Measurements from ENCODE around the gene AFF1. TPM values are rescaled to one million over a fixed set of nuclear protein-coding genes. Genes with fewer than 3 reads are reported as not detected.
A peak's percentile ranks its signal among the peaks of the same experiment; 100 is the strongest.

Gene AFF1
- polyA plus RNA-seq, 1 donor (not counting 4 experiments of a cell fraction or from before 2014, with no cell fraction given) = 14.4 TPM

DNA sequence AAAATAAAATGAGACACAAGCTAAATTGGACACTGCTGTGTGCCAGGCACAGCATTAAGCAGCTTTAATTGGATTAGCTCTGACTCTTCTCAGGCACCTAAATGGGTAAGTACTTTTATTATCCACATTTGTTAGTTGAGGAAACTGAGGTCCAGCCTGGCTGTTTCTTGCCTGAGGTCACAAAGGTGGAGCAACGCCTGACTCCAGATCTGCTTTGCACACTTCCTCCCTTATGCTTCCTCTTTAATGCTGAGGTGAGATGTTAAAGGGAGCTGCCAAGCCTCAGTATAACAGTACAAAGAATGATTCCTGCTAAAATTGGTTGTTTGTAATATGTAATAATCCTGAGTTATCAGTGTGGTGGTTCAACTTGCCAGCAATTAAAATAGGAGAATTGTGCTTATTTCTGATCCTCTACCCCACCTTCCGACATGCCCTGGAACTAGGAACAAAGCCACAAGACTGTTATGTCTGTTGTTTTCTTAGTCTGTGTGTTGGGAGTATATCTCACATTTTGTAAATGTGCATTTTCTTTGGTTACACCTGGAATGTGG lies 74.4 kb downstream of the AFF1 start:
- TF ChIP-seq, protein P1, sequence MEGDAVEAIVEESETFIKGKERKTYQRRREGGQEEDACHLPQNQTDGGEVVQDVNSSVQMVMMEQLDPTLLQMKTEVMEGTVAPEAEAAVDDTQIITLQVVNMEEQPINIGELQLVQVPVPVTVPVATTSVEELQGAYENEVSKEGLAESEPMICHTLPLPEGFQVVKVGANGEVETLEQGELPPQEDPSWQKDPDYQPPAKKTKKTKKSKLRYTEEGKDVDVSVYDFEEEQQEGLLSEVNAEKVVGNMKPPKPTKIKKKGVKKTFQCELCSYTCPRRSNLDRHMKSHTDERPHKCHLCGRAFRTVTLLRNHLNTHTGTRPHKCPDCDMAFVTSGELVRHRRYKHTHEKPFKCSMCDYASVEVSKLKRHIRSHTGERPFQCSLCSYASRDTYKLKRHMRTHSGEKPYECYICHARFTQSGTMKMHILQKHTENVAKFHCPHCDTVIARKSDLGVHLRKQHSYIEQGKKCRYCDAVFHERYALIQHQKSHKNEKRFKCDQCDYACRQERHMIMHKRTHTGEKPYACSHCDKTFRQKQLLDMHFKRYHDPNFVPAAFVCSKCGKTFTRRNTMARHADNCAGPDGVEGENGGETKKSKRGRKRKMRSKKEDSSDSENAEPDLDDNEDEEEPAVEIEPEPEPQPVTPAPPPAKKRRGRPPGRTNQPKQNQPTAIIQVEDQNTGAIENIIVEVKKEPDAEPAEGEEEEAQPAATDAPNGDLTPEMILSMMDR (optimal IDR thresholded peaks at IDR 0.05 in 1 of 3, IDR thresholded peaks at IDR 0.05 in 1 of 3, conservative IDR thresholded peaks at IDR 0.05 in 1 of 3; ENCODE audit: extremely low read depth in 1 of 3, insufficient read depth in 2 of 3, low read length in 3 of 3) = no peak
- TF ChIP-seq EZH2 (IDR thresholded peaks at IDR 0.05; ENCODE audit: low read length) = no peak
- no peaks in the 10 kb centered on the region for H3K9me1 ChIP-seq (ENCODE audit: control insufficient read depth, extremely low read depth, insufficient read depth, low read length)
- H3K27me3 ChIP-seq (ENCODE audit: control insufficient read depth, extremely low read depth, insufficient read depth, low read length) = no peaks in the 10 kb centered on the region
- no peak overlapping the region for H2AFZ ChIP-seq (ENCODE audit: control insufficient read depth, low read length)
- DNase-seq (ENCODE audit: low read depth, low spot score) = no peak
- no peak overlapping the region for H3K4me3 ChIP-seq (ENCODE audit: control insufficient read depth in 2 of 3, extremely low read depth in 1 of 3, insufficient read depth in 2 of 3, low read depth in 1 of 3, low read length in 3 of 3)
- H3K4me2 ChIP-seq (ENCODE audit: control insufficient read depth, extremely low read depth, insufficient read depth, low read depth, low read length) = peak overlapping the region; percentile 82
- H3K27ac ChIP-seq (ENCODE audit: control insufficient read depth, insufficient read depth, low read length) = peak overlapping the region; percentile 51
- peaks cover 59% of the 10 kb centered on the region for H3K79me2 ChIP-seq (ENCODE audit: control insufficient read depth, insufficient read depth, low read length)
- H3K9ac ChIP-seq (ENCODE audit: control insufficient read depth, extremely low read depth, insufficient read depth, low read length) = peak overlapping the region; percentile 8
- no peaks in the 10 kb centered on the region for H3K36me3 ChIP-seq (ENCODE audit: control insufficient read depth in 2 of 2, extremely low read depth in 1 of 2, insufficient read depth in 2 of 2, low read length in 2 of 2)
- dilution Hi-C loops (cut with MboI; ENCODE audit: extremely low pct_ligation_motif_present, low sequenced_read_pairs) = no loop called here
- FAIRE-seq = no peak
- H4K20me1 ChIP-seq (ENCODE audit: control insufficient read depth, extremely low read depth, insufficient read depth, low read length) = no peaks in the 10 kb centered on the region
- peaks cover 48% of the 10 kb centered on the region for H3K4me1 ChIP-seq (ENCODE audit: control insufficient read depth, extremely low read depth, insufficient read depth, low read length)
- no peaks in the 10 kb centered on the region for H3K9me3 ChIP-seq (ENCODE audit: control insufficient read depth, low read depth, low read length)

DNA sequence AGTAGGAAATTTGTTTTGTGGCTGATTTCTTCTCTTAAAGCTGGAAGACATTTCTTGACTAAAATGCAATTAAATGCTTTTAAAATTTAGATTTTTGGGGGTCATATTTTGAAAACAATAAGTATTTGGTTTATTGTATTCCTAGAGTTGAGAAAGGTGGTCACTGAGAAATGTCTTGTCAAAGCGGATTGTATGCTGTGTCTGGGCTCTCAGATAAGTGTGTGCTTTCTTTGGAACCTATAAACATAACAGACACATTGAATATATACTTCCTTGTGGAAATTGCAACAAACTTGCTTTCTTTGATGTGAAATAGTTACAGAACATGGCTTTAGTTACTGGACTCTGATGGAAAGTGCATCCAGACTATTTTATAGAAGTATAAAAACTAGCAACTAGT lies 75.4 kb downstream of the AFF1 start:
- peaks cover 68% of the 10 kb centered on the region for H3K79me2 ChIP-seq (ENCODE audit: control insufficient read depth, insufficient read depth, low read length)
- no peaks in the 10 kb centered on the region for H4K20me1 ChIP-seq (ENCODE audit: control insufficient read depth, extremely low read depth, insufficient read depth, low read length)
- H3K9me3 ChIP-seq (ENCODE audit: control insufficient read depth, low read depth, low read length) = no peaks in the 10 kb centered on the region
- FAIRE-seq (no peak), DNase-seq (ENCODE audit: low read depth, low spot score) (no peak)
- no peaks in the 10 kb centered on the region for H3K36me3 ChIP-seq (ENCODE audit: control insufficient read depth in 2 of 2, extremely low read depth in 1 of 2, insufficient read depth in 2 of 2, low read length in 2 of 2)
- TF ChIP-seq, protein P1 (optimal IDR thresholded peaks at IDR 0.05 in 1 of 3, IDR thresholded peaks at IDR 0.05 in 1 of 3, conservative IDR thresholded peaks at IDR 0.05 in 1 of 3; ENCODE audit: extremely low read depth in 1 of 3, insufficient read depth in 2 of 3, low read length in 3 of 3) = no peak
- no peak for TF ChIP-seq EZH2 (IDR thresholded peaks at IDR 0.05; ENCODE audit: low read length)
- H3K4me1 ChIP-seq (ENCODE audit: control insufficient read depth, extremely low read depth, insufficient read depth, low read length) = peaks cover 56% of the 10 kb centered on the region
- H3K4me3 ChIP-seq (ENCODE audit: control insufficient read depth in 2 of 3, extremely low read depth in 1 of 3, insufficient read depth in 2 of 3, low read depth in 1 of 3, low read length in 3 of 3) = no peak overlapping the region
- dilution Hi-C loops (cut with MboI; ENCODE audit: extremely low pct_ligation_motif_present, low sequenced_read_pairs) = no loop called here
- no peak overlapping the region for H3K4me2 ChIP-seq (ENCODE audit: control insufficient read depth, extremely low read depth, insufficient read depth, low read depth, low read length)
- H2AFZ ChIP-seq (ENCODE audit: control insufficient read depth, low read length) = no peak overlapping the region
- no peak overlapping the region for H3K9ac ChIP-seq (ENCODE audit: control insufficient read depth, extremely low read depth, insufficient read depth, low read length)
- no peaks in the 10 kb centered on the region for H3K27me3 ChIP-seq (ENCODE audit: control insufficient read depth, extremely low read depth, insufficient read depth, low read length)
- H3K27ac ChIP-seq (ENCODE audit: control insufficient read depth, insufficient read depth, low read length) = no peak overlapping the region
- H3K9me1 ChIP-seq (ENCODE audit: control insufficient read depth, extremely low read depth, insufficient read depth, low read length) = no peaks in the 10 kb centered on the region

All from keratinocyte (primary cell).